GM12878 (cell line): ENCODE results near the gene EPHB2. TPM values are rescaled to one million over a fixed set of nuclear protein-coding genes. Genes with fewer than 3 reads are reported as not detected.

ENCODE experiments used
- ATAC-seq: fragments of 200-7000 bp; cut with Tn5 transposase; 3 replicates; pipeline ENCODE4 v1.9.1; 2020; ENCODE audit warnings: mild to moderate bottlenecking, moderate library complexity
- BruUV-seq: library from RNA; stranded (reverse); fragments of 400-500 nt; replicated peaks from 2 replicates; lab custom pipeline; 2021; lab: Mats Ljungman, UMichigan
- CTCF ChIA-PET: fragments of 300-600 bp; sonication (Branson Sonifier 250); formaldehyde crosslinking; extraction: SDS; loops from one replicate; lab custom pipeline; 2021; ENCODE audit warnings: inconsistent platforms; lab: Yijun Ruan, JAX
- POLR2A ChIA-PET: fragments of 350-600 bp; formaldehyde crosslinking; extraction: SDS; loops from one replicate; lab custom pipeline; 2021; ENCODE audit warnings: inconsistent platforms; lab: Charles Lee
- RAD21 ChIA-PET: fragments of 300-600 bp; sonication (Branson Sonifier 250); formaldehyde crosslinking; loops from one replicate; lab custom pipeline; 2023; ENCODE audit warnings: antibody characterized with exemption; ENCODE audit not compliant: unreplicated experiment; lab: Charles Lee
- SMC1A ChIA-PET: fragments of 300-600 bp; sonication (Branson Sonifier 250); formaldehyde crosslinking; loops from one replicate; lab custom pipeline; 2023; ENCODE audit not compliant: unreplicated experiment, uncharacterized antibody; lab: Charles Lee
- DNase-seq: peaks from one replicate; pipeline ENCODE4 v3.0.0-alpha.2; 2011; ENCODE audit warnings: low read depth, low spot score
- FAIRE-seq: peaks from 3 replicates; lab custom pipeline; 2011; peaks lifted over from hg19 to GRCh38; lab: Jason Lieb, UNC
- H2AFZ ChIP-seq: 2 replicates; pipeline ENCODE4 v1.6.0; 2011; ENCODE audit warnings: low read depth, low read length, control low read depth; ENCODE audit not compliant: control insufficient read depth
- H3K27ac ChIP-seq: 2 replicates; pipeline ENCODE4 v1.5.1; 2011; ENCODE audit warnings: control low read depth; ENCODE audit not compliant: control insufficient read depth, insufficient read depth
- H3K27me3 ChIP-seq, 2 experiments: replicated peaks in 1 of 2; 2 replicates each; pipeline versions ENCODE4 v1.6.0 to v1.6.1; 2011; ENCODE audit warnings: low read length in 1 of 2; ENCODE audit not compliant: control insufficient read depth in 2 of 2, insufficient read depth in 2 of 2
- H3K36me3 ChIP-seq, 2 experiments: 2 replicates each; pipeline ENCODE4 v1.5.1; 2011; ENCODE audit warnings: low read length in 1 of 2; ENCODE audit not compliant: control insufficient read depth in 2 of 2, insufficient read depth in 2 of 2
- H3K4me1 ChIP-seq: 2 replicates; pipeline ENCODE4 v1.6.1; 2011; ENCODE audit warnings: mild to moderate bottlenecking, low read length, moderate library complexity, mixed read lengths; ENCODE audit not compliant: control insufficient read depth, insufficient read depth
- H3K4me2 ChIP-seq: 2 replicates; pipeline ENCODE4 v1.6.0; 2011; ENCODE audit warnings: control low read depth; ENCODE audit not compliant: control insufficient read depth, insufficient read depth
- H3K4me3 ChIP-seq: fragments of 200-600 bp; sonication (generic); 2 replicates; pipeline ENCODE4 v1.5.1; 2016
- H3K79me2 ChIP-seq: 2 replicates; pipeline ENCODE4 v1.6.0; 2011; ENCODE audit warnings: low read length; ENCODE audit not compliant: control insufficient read depth, insufficient read depth
- H3K9ac ChIP-seq: 2 replicates; pipeline ENCODE4 v1.8.0; 2011; ENCODE audit warnings: low read length, control low read depth, mixed read lengths; ENCODE audit not compliant: control insufficient read depth, insufficient read depth
- H3K9me3 ChIP-seq: replicated peaks from 3 replicates; pipeline ENCODE4 v1.5.1; 2011; ENCODE audit warnings: mild to moderate bottlenecking, low read length; ENCODE audit not compliant: control insufficient read depth, insufficient read depth
- H4K20me1 ChIP-seq: 2 replicates; pipeline ENCODE4 v1.6.0; 2011; ENCODE audit not compliant: control insufficient read depth, insufficient read depth
- ASH2L ChIP-seq: fragments of 300-600, 200-600 bp; sonication (generic); IDR thresholded peaks from 2 replicates; pipeline ENCODE4 v1.6.1; 2017; ENCODE audit warnings: low read depth, mild to moderate bottlenecking, borderline replicate concordance
- BCL11A ChIP-seq: IDR thresholded peaks from 2 replicates; pipeline ENCODE4 v1.6.1; 2011; ENCODE audit warnings: low read depth, low read length
- ELK1 ChIP-seq: IDR thresholded peaks from 2 replicates; pipeline ENCODE4 v1.6.1; 2012; ENCODE audit warnings: low read depth, low read length, improper control_type of control experiment
- EP300 ChIP-seq, 2 experiments: fragments of 150-350 bp in 1 of 2; IDR thresholded peaks; 2 replicates each; pipeline ENCODE4 v1.6.1; 2011 to 2012; ENCODE audit warnings: low read depth in 2 of 2, low read length in 2 of 2, borderline replicate concordance in 1 of 2, improper control_type of control experiment in 1 of 2, inconsistent platforms in 1 of 2; ENCODE audit not compliant: control insufficient read depth in 1 of 2
- ETV6 ChIP-seq, 2 experiments: fragments of 450-650 bp in 1 of 2; IDR thresholded peaks in 1 of 2; conservative IDR thresholded peaks in 1 of 2; 2 replicates each; pipeline ENCODE4 v1.6.1; 2014; ENCODE audit warnings: antibody characterized with exemption in 1 of 2, borderline replicate concordance in 1 of 2, low read depth in 1 of 2, mild to moderate bottlenecking in 1 of 2, moderate library complexity in 1 of 2
- FOXK2 ChIP-seq: fragments of 450-650 bp; IDR thresholded peaks from 2 replicates; pipeline ENCODE4 v1.6.1; 2017; ENCODE audit warnings: mild to moderate bottlenecking, moderate library complexity
- HDAC6 ChIP-seq: fragments of 200-600 bp; sonication (generic); IDR thresholded peaks from one replicate; pipeline ENCODE4 v1.8.0; 2017; ENCODE audit warnings: antibody characterized with exemption; ENCODE audit not compliant: unreplicated experiment
- MLLT1 ChIP-seq: fragments of 450-650 bp; IDR thresholded peaks from 2 replicates; pipeline ENCODE4 v1.6.1; 2016; ENCODE audit warnings: mild to moderate bottlenecking
- MTA2 ChIP-seq: fragments of 450-650 bp; IDR thresholded peaks from 2 replicates; pipeline ENCODE4 v1.6.1; 2016; ENCODE audit warnings: low read depth, mild to moderate bottlenecking, moderate library complexity
- NFYB ChIP-seq: IDR thresholded peaks from 2 replicates; pipeline ENCODE4 v1.6.1; 2011; ENCODE audit warnings: low read depth, mild to moderate bottlenecking, low read length, improper control_type of control experiment, moderate library complexity; ENCODE audit not compliant: insufficient read depth
- NR2F1 ChIP-seq: fragments of 450-650 bp; conservative IDR thresholded peaks from 2 replicates; pipeline ENCODE4 v1.6.1; 2017; ENCODE audit warnings: mild to moderate bottlenecking
- POU2F2 ChIP-seq: IDR thresholded peaks from 3 replicates; pipeline ENCODE4 v1.6.1; 2011; ENCODE audit warnings: low read depth, mild to moderate bottlenecking, low read length, borderline replicate concordance
- SIX5 ChIP-seq: IDR thresholded peaks from 2 replicates; pipeline ENCODE4 v1.6.1; 2011; ENCODE audit warnings: mild to moderate bottlenecking, low read depth, low read length, moderate library complexity; ENCODE audit not compliant: severe bottlenecking
- SMAD5 ChIP-seq: IDR thresholded peaks from 2 replicates; pipeline ENCODE4 v1.6.1; 2016; ENCODE audit warnings: antibody characterized with exemption, low read depth
- SREBF2 ChIP-seq: IDR thresholded peaks from 2 replicates; pipeline ENCODE4 v1.6.1; 2012; ENCODE audit warnings: mild to moderate bottlenecking, low read length
- TBL1XR1 ChIP-seq: IDR thresholded peaks from 2 replicates; pipeline ENCODE4 v1.6.1; 2012; ENCODE audit warnings: low read depth, low read length, improper control_type of control experiment
- TCF7 ChIP-seq: IDR thresholded peaks from 2 replicates; pipeline ENCODE4 v1.6.1; 2014; ENCODE audit warnings: antibody characterized with exemption, borderline replicate concordance
- WGBS: methylation state at CpG from one replicate; pipeline ENCODE4 v1.1.6; 2016; ENCODE audit warnings: low lambda C conversion rate; ENCODE audit not compliant: insufficient replicate concordance, insufficient coverage; ENCODE audit errors: missing lambda C conversion rate; 5-methylcytosine and 5-hydroxymethylcytosine counted together
- in situ Hi-C: fragments of 300-500 bp; cut with MboI; formaldehyde crosslinking; loops from 9 replicates; pipeline ENCODE4 v1.14.3; 2018; ENCODE audit warnings: mixed read lengths
- intact Hi-C: fragments of 100-400 bp; cut with micrococcal nuclease; formaldehyde crosslinking; loops from one replicate; pipeline ENCODE4 v1.14.2; 2022; ENCODE audit not compliant: unreplicated experiment
- polyA plus RNA-seq, 11 experiments: library from polyadenylated mRNA; depleted of rRNA in 4 of 11; unstranded in 6 of 11; stranded (reverse) in 5 of 11; fragments of >200 nt; fragmentation: Nextera tagmentation in 4 of 11; fragmentation: Illumina TruSeq in 1 of 11; extraction: Ambion mirVana in 4 of 11; extraction: Trizol in 1 of 11; gene quantifications; 1 replicate in 1 of 11; 2 replicates in 10 of 11; pipeline versions ENCODE4 v1.2.1 to v1.2.3, GENCODE V29; 2011 to 2016; ENCODE audit warnings: inconsistent platforms in 2 of 11, missing spikeins in 2 of 11, low read depth in 1 of 11
- total RNA-seq, 4 experiments: library from RNA; depleted of rRNA in 3 of 4; stranded (reverse); fragments of >200 nt in 3 of 4; fragmentation: Illumina TruSeq in 1 of 4; extraction: Trizol in 1 of 4; gene quantifications; 2 replicates each; pipeline versions ENCODE4 v1.2.1 to v1.2.3, GENCODE V29; 2013 to 2021
- TF ChIP-seq, protein P1 (sequence below): fragments of 450-650 bp; IDR thresholded peaks from 2 replicates; pipeline ENCODE4 v1.6.1; 2016; ENCODE audit warnings: mild to moderate bottlenecking

Gene EPHB2
- total and polyA plus RNA-seq, 10 of the 15 experiments (the other 5 are each of a cell fraction or from before 2014, with no cell fraction given), result 0.13 to 3.3 (median 0.92) TPM

DNA sequence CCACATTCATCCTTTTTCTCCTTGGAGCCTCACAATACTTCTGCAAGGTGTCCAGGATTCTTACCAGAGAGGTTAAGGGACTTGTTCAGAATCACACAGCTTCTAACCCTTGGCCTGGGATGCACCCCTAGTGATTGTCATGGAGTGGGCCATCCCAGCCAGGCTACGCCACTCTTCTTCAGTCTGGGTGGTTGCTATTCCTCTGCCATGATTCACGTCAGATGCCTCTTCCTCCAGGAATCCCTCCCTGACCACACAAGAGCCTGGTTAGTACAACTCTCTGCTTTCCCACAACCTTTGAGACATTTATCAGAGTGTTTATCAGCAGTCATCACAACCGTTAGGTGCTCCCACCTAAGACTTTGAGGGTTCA lies 121.8 kb downstream of the EPHB2 start:
- no peaks in the 10 kb centered on the region; a peak in 1 of 4 replicates for H3K27me3 ChIP-seq
- SMC1A ChIA-PET, result no interaction called here
- ATAC-seq (no peak), FAIRE-seq (no peak), DNase-seq (no peak)
- WGBS, result 16% methylated on average over 3 of the region's 3 CpGs
- TF ChIP-seq ASH2L (no peak), TCF7 (no peak), FOXK2 (no peak), SREBF2 (no peak), SIX5 (no peak), NFYB (no peak), SMAD5 (no peak), NR2F1 (no peak), ELK1 (no peak), MLLT1 (no peak), TBL1XR1 (no peak), EP300 (IDR thresholded peaks at IDR 0.05; ENCODE audit: borderline replicate concordance in 1 of 2, control insufficient read depth in 1 of 2, low read depth in 2 of 2, low read length in 2 of 2) (no peak), HDAC6 (no peak), MTA2 (no peak), ETV6 (conservative IDR thresholded peaks at IDR 0.05 in 1 of 2, IDR thresholded peaks at IDR 0.05 in 1 of 2; ENCODE audit: borderline replicate concordance in 1 of 2, low read depth in 1 of 2) (no peak), POU2F2 (no peak), BCL11A (no peak)
- TF ChIP-seq, protein P1, sequence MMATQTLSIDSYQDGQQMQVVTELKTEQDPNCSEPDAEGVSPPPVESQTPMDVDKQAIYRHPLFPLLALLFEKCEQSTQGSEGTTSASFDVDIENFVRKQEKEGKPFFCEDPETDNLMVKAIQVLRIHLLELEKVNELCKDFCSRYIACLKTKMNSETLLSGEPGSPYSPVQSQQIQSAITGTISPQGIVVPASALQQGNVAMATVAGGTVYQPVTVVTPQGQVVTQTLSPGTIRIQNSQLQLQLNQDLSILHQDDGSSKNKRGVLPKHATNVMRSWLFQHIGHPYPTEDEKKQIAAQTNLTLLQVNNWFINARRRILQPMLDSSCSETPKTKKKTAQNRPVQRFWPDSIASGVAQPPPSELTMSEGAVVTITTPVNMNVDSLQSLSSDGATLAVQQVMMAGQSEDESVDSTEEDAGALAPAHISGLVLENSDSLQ, result no peak
- H3K4me1 ChIP-seq, result no peaks in the 10 kb centered on the region
- intact Hi-C loops, result no loop called here
- no peaks in the 10 kb centered on the region for H3K36me3 ChIP-seq
- H3K9me3 ChIP-seq, result no peaks in the 10 kb centered on the region
- H2AFZ ChIP-seq, result no peak overlapping the region
- POLR2A ChIA-PET, result no interaction called here
- RAD21 ChIA-PET, result no interaction called here
- H3K79me2 ChIP-seq, result no peaks in the 10 kb centered on the region
- no peaks in the 10 kb centered on the region for H4K20me1 ChIP-seq
- H3K4me3 ChIP-seq, result no peak overlapping the region
- BruUV-seq, result no TSS peak
- CTCF ChIA-PET, result no interaction called here
- in situ Hi-C loops, result no loop called here
- H3K9ac ChIP-seq, result no peak overlapping the region
- H3K27ac ChIP-seq, result no peak overlapping the region
- H3K4me2 ChIP-seq, result no peak overlapping the region
